GM23248 (cell line): ENCODE measurements around the gene CLRN1. TPM values are rescaled to one million over a fixed set of nuclear protein-coding genes. Genes with fewer than 3 reads are reported as not detected.

Source experiments
- DNase-seq: peaks from one replicate; pipeline ENCODE4 v3.0.0-alpha.2; 2015
- H2AFZ ChIP-seq: fragments of 200-600 bp; sonication (generic); 2 replicates; pipeline ENCODE4 v1.6.1; 2016; ENCODE audit warnings: antibody characterized with exemption
- H3F3A ChIP-seq: fragments of 200-600 bp; sonication (generic); 2 replicates; pipeline ENCODE4 v1.6.1; 2016; ENCODE audit warnings: mild to moderate bottlenecking, antibody characterized with exemption, mixed run types; ENCODE audit not compliant: insufficient read depth
- H3K27ac ChIP-seq: fragments of 200-600 bp; sonication (generic); 2 replicates; pipeline ENCODE4 v1.5.1; 2016; ENCODE audit warnings: mild to moderate bottlenecking
- H3K27me3 ChIP-seq: fragments of 200-600 bp; sonication (generic); replicated peaks from 2 replicates; pipeline ENCODE4 v1.6.1; 2016; ENCODE audit warnings: mild to moderate bottlenecking; ENCODE audit not compliant: insufficient read depth
- H3K36me3 ChIP-seq: fragments of 200-600 bp; sonication (generic); 2 replicates; pipeline ENCODE4 v1.6.1; 2016; ENCODE audit warnings: low read depth, mild to moderate bottlenecking
- H3K4me1 ChIP-seq: fragments of 200-600 bp; sonication (generic); 2 replicates; pipeline ENCODE4 v1.6.1; 2016; ENCODE audit warnings: mild to moderate bottlenecking; ENCODE audit not compliant: insufficient read depth
- H3K4me2 ChIP-seq: fragments of 200-600 bp; sonication (generic); one replicate; pipeline ENCODE4 v1.6.1; 2016; ENCODE audit warnings: mild to moderate bottlenecking; ENCODE audit not compliant: unreplicated experiment
- H3K4me3 ChIP-seq: fragments of 200-600 bp; sonication (generic); 2 replicates; pipeline ENCODE4 v1.5.1; 2016; ENCODE audit warnings: mild to moderate bottlenecking
- H3K79me2 ChIP-seq: fragments of 200-600 bp; sonication (generic); 2 replicates; pipeline ENCODE4 v1.6.1; 2016; ENCODE audit warnings: mild to moderate bottlenecking; ENCODE audit not compliant: insufficient read depth
- H3K9ac ChIP-seq: fragments of 200-600 bp; sonication (generic); 2 replicates; pipeline ENCODE4 v1.6.1; 2016; ENCODE audit warnings: mild to moderate bottlenecking
- H3K9me2 ChIP-seq: fragments of 200-600 bp; sonication (generic); 2 replicates; pipeline ENCODE4 v1.6.1; 2016; ENCODE audit warnings: mixed run types, mild to moderate bottlenecking, moderate library complexity; ENCODE audit not compliant: insufficient read depth
- H3K9me3 ChIP-seq: fragments of 200-600 bp; sonication (generic); one replicate; pipeline ENCODE4 v1.6.1; 2017; ENCODE audit warnings: low read depth
- H4K20me1 ChIP-seq: fragments of 200-600 bp; sonication (generic); 2 replicates; pipeline ENCODE4 v1.6.0; 2016; ENCODE audit not compliant: insufficient read depth
- EZH2 ChIP-seq: fragments of 200-600 bp; sonication (generic); IDR thresholded peaks from 2 replicates; pipeline ENCODE4 v1.6.1; 2018; ENCODE audit warnings: antibody characterized with exemption, mild to moderate bottlenecking; ENCODE audit not compliant: insufficient read depth, poor library complexity, severe bottlenecking
- EZH2phosphoT487 ChIP-seq: fragments of 200-600 bp; sonication (generic); IDR thresholded peaks from 2 replicates; pipeline ENCODE4 v1.6.1; 2018; ENCODE audit warnings: antibody characterized with exemption, moderate library complexity, mild to moderate bottlenecking, low read depth; ENCODE audit not compliant: insufficient read depth
- WGBS, 2 experiments: methylation state at CpG; one replicate each; pipeline ENCODE4 v1.1.6; 2015 to 2017; ENCODE audit warnings: low lambda C conversion rate in 2 of 2, low coverage in 1 of 2; ENCODE audit errors: missing lambda C conversion rate in 2 of 2; 5-methylcytosine and 5-hydroxymethylcytosine counted together
- in situ Hi-C: fragments of 300-500 bp; cut with MboI; formaldehyde crosslinking; loops from 2 replicates; pipeline ENCODE4 v1.15.0; 2020
- polyA plus RNA-seq: library from polyadenylated mRNA; unstranded; fragments of >200 nt; fragmentation: Nextera tagmentation; extraction: Ambion mirVana; gene quantifications from 2 replicates; pipeline ENCODE4 v1.2.1, GENCODE V29; 2016
- total RNA-seq: library from RNA; depleted of rRNA; stranded (reverse); fragments of >200 nt; shearing (Covaris generic); gene quantifications from 2 replicates; pipeline ENCODE4 v1.2.3, GENCODE V29; 2014

Gene CLRN1
- total and polyA plus RNA-seq, 2 experiments from 2014 or later: not detected

- 50 to 53% methylated on average over 4 of the region's 4 CpGs for WGBS, 2 experiments
- Histone ChIP-seq H3K4me3 (no peak overlapping the region), H3K9ac (no peak overlapping the region), H3K36me3 (no peaks in the 10 kb centered on the region), H3K27ac (no peak overlapping the region), H3K9me3 (no peaks in the 10 kb centered on the region), H2AFZ (no peak overlapping the region), H3K4me1 (no peaks in the 10 kb centered on the region), H3K79me2 (no peaks in the 10 kb centered on the region), H4K20me1 (no peaks in the 10 kb centered on the region), H3K4me2 (no peak overlapping the region), H3K9me2 (no peaks in the 10 kb centered on the region), H3F3A (no peaks in the 10 kb centered on the region), H3K27me3 (peaks cover 64% of the 10 kb centered on the region)
- TF ChIP-seq EZH2phosphoT487 (no peak), EZH2 (no peak)
- no peak for DNase-seq
- in situ Hi-C loops: no loop called here
Observed at GRCh38 chr3:150961949-150962348, 10.6 kb downstream of the CLRN1 start.

- Histone ChIP-seq H2AFZ (no peak overlapping the region), H3F3A (no peaks in the 10 kb centered on the region), H3K36me3 (no peaks in the 10 kb centered on the region), H3K9me3 (no peaks in the 10 kb centered on the region), H3K27ac (no peak overlapping the region), H3K9me2 (no peaks in the 10 kb centered on the region), H3K9ac (no peak overlapping the region), H3K27me3 (peaks cover 58% of the 10 kb centered on the region), H3K4me3 (no peak overlapping the region), H3K4me1 (no peaks in the 10 kb centered on the region), H4K20me1 (no peaks in the 10 kb centered on the region), H3K79me2 (no peaks in the 10 kb centered on the region), H3K4me2 (no peak overlapping the region)
- DNase-seq: no peak
- in situ Hi-C loops: no loop called here
- TF ChIP-seq EZH2phosphoT487: no peak
- TF ChIP-seq EZH2: no peak
- 37 to 54% methylated on average over 5 of the region's 5 CpGs for WGBS, 2 experiments
Observed at GRCh38 chr3:150960708-150961684, 11.5 kb downstream of the CLRN1 start.

GRCh38 chr3:150958683-150959082, 13.8 kb downstream of the CLRN1 start:
- 32 to 44% methylated on average over 3 of the region's 3 CpGs for WGBS, 2 experiments
- Histone ChIP-seq H3K27me3 (peaks cover 68% of the 10 kb centered on the region), H3K9me3 (no peaks in the 10 kb centered on the region)

GRCh38 chr3:150956376-150956775, 16.2 kb downstream of the CLRN1 start:
- Histone ChIP-seq H3K4me1 (no peaks in the 10 kb centered on the region), H3F3A (no peaks in the 10 kb centered on the region), H4K20me1 (no peaks in the 10 kb centered on the region), H2AFZ (no peak overlapping the region), H3K9me2 (no peaks in the 10 kb centered on the region), H3K36me3 (no peaks in the 10 kb centered on the region), H3K4me2 (no peak overlapping the region), H3K4me3 (no peak overlapping the region), H3K9me3 (no peaks in the 10 kb centered on the region), H3K27ac (no peak overlapping the region), H3K79me2 (no peaks in the 10 kb centered on the region), H3K9ac (no peak overlapping the region), H3K27me3 (peaks cover 58% of the 10 kb centered on the region)
- DNase-seq: peak; percentile 73
- 18 to 21% methylated on average over 6 of the region's 6 CpGs for WGBS, 2 experiments
- TF ChIP-seq EZH2phosphoT487 (no peak), EZH2 (no peak)
- in situ Hi-C loops: no loop called here

More at GRCh38 chr3:150958683-150959082, 13.8 kb downstream of the CLRN1 start:
- H3K27ac ChIP-seq: no peak overlapping the region
- no peaks in the 10 kb centered on the region for H4K20me1 ChIP-seq
- no peak for DNase-seq
- in situ Hi-C loops: no loop called here
- H3F3A ChIP-seq: no peaks in the 10 kb centered on the region
- H3K9me2 ChIP-seq: no peaks in the 10 kb centered on the region
- H3K4me1 ChIP-seq: no peaks in the 10 kb centered on the region
- no peak overlapping the region for H3K4me2 ChIP-seq
- H3K36me3 ChIP-seq: no peaks in the 10 kb centered on the region
- no peaks in the 10 kb centered on the region for H3K79me2 ChIP-seq
- TF ChIP-seq EZH2phosphoT487 (no peak), EZH2 (no peak)
- no peak overlapping the region for H3K9ac ChIP-seq
- H2AFZ ChIP-seq: no peak overlapping the region
- no peak overlapping the region for H3K4me3 ChIP-seq
